Right lobe of liver (tissue), 6 donors: ENCODE data around the gene PILRA. TPM values are rescaled to one million over a fixed set of nuclear protein-coding genes. Genes with fewer than 3 reads are reported as not detected.
"Not testable (repeated sequence)": the region's sequence is repeated elsewhere in the genome, so short reads cannot be mapped to it uniquely, and the experiment has no call there.

Experiments used
- ATAC-seq, 4 donors: fragments of 200-7000 bp; cut with Tn5 transposase; one replicate each; pipeline ENCODE4 v1.9.1; 2020; ENCODE audit warnings: mild to moderate bottlenecking in 4 of 4, moderate library complexity in 4 of 4
- DNase-seq, 3 donors: peaks; one replicate each; pipeline ENCODE4 v3.0.0-alpha.2; 2020
- H3K27ac ChIP-seq, 3 donors: fragments of 200-600 bp; one replicate each; pipeline ENCODE4 v1.8.0; 2022
- H3K27me3 ChIP-seq, 2 donors: fragments of 200-600 bp; one replicate each; pipeline ENCODE4 v1.8.0; 2022
- H3K36me3 ChIP-seq, 4 donors: fragments of 200-600 bp; sonication (generic) in 1 of 4; one replicate each; pipeline versions ENCODE4 v1.5.1 to v1.8.0; 2017 to 2022; ENCODE audit warnings: control low read depth in 1 of 4
- H3K4me1 ChIP-seq, 4 donors: fragments of 200-600 bp; sonication (generic) in 1 of 4; one replicate each; pipeline versions ENCODE4 v1.5.1 to v1.8.0; 2017 to 2022; ENCODE audit warnings: control low read depth in 1 of 4
- H3K4me3 ChIP-seq, 3 donors: fragments of 200-600 bp; one replicate each; pipeline ENCODE4 v1.8.0; 2022
- H3K9me3 ChIP-seq, 4 donors: fragments of 200-600 bp; sonication (generic) in 1 of 4; one replicate each; pipeline versions ENCODE4 v1.5.1 to v1.8.0; 2017 to 2022; ENCODE audit warnings: control low read depth in 1 of 4
- POLR2A ChIP-seq: fragments of 450-650 bp; IDR thresholded peaks from one replicate; pipeline ENCODE4 v1.6.1; 2017; ENCODE audit warnings: antibody characterized with exemption, mild to moderate bottlenecking
- WGBS: methylation state at CpG from one replicate; pipeline ENCODE4 v1.1.6; 2018; ENCODE audit warnings: low coverage, low lambda C conversion rate; ENCODE audit not compliant: insufficient coverage; ENCODE audit errors: missing lambda C conversion rate; 5-methylcytosine and 5-hydroxymethylcytosine counted together
- intact Hi-C, 2 donors: fragments of 100-400 bp; cut with DNase I; formaldehyde crosslinking; loops; one replicate each; pipeline versions ENCODE4 v1.11.2 to v1.14.1; 2022
- total RNA-seq, 6 experiments: library from RNA; depleted of rRNA in 2 of 6; stranded (reverse); fragments of >200 nt in 2 of 6; fragmentation: NEBNext Ultra II Directional in 3 of 6; extraction: Animal tissue kit (Norgen Biotek cat#: 25700) in 3 of 6; gene quantifications; one replicate each; pipeline versions ENCODE4 v1.1.0 to v1.2.4, GENCODE V29; 2016 to 2023
- TF ChIP-seq, protein P1 (sequence below), 4 donors: fragments of 200-600 bp in 3 of 4; fragments of 450-650 bp in 1 of 4; IDR thresholded peaks; one replicate each; pipeline versions ENCODE4 v1.5.1 to v1.8.0; 2016 to 2022; ENCODE audit warnings: antibody characterized with exemption in 4 of 4, mild to moderate bottlenecking in 2 of 4
- donor health status: DM: no; HTN: yes; CAD: no.
- donor health status: DM: no; HTN: no; CAD: no.
- donor health status: DM: no; HTN: no; CAD: no.
- donor health status: DM: no; HTN: yes; CAD: no.
- donor health status: DM: no; HTN: yes; CAD: no.

PILRA gene
- total RNA-seq, 6 experiments from 2014 or later, result 1.4 to 7.1 (median 4.0) TPM

DNA sequence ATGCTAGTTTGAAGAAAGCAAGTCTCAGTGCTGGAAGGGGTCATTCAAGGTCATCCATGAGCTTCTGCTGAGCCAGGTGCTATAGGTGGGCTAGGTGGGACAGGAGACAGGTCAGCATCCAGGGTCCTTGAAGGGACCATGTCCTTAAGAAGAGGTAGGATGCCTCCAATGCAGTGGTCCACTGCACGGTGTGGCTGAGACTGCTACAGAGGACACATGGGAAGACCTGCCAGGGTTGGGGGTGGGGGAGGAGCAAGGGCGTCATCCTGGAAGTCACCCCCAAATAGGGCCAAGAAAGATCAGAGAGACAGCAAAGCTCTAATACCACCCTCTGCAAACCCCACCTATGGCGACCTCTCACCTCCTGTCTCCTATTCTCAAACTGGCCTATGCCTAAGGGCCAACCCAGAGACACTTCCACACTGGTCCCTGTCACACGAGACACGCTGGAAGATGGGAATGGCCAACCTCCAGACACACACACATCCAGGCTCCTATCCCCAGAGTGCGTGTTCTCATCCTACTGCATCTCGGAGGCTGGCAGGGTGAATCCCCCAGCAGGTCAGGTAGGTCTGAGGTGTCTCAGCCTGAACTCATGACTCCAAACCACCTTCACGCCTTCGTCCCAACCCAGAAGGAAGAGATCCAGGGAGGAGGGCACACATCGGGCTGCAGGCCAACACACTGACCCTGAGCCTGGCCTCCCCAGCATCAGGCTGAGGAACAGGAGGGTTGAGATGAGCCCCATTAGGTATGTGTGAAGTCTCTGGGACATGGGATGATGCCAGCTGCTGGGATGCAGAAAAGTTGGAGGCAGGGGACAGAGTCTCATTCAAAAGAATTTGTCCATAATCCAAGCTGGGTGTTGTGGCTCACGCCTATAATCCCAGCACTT lies 68.6 kb downstream of the PILRA start:
- no peak for ATAC-seq
- peak in 2 of 3 donors; percentile 17 to 31 for DNase-seq
- H3K9me3 ChIP-seq, result no peaks in the 10 kb centered on the region
- H3K4me1 ChIP-seq, result peaks cover 0 to 18% (median 0%) of the 10 kb centered on the region in 4 donors
- no peaks in the 10 kb centered on the region for H3K27me3 ChIP-seq
- H3K36me3 ChIP-seq, result no peaks in the 10 kb centered on the region
- intact Hi-C loops, result no loop called here
- H3K4me3 ChIP-seq, result no peak overlapping the region
- no peak for TF ChIP-seq POLR2A
- TF ChIP-seq, protein P1, sequence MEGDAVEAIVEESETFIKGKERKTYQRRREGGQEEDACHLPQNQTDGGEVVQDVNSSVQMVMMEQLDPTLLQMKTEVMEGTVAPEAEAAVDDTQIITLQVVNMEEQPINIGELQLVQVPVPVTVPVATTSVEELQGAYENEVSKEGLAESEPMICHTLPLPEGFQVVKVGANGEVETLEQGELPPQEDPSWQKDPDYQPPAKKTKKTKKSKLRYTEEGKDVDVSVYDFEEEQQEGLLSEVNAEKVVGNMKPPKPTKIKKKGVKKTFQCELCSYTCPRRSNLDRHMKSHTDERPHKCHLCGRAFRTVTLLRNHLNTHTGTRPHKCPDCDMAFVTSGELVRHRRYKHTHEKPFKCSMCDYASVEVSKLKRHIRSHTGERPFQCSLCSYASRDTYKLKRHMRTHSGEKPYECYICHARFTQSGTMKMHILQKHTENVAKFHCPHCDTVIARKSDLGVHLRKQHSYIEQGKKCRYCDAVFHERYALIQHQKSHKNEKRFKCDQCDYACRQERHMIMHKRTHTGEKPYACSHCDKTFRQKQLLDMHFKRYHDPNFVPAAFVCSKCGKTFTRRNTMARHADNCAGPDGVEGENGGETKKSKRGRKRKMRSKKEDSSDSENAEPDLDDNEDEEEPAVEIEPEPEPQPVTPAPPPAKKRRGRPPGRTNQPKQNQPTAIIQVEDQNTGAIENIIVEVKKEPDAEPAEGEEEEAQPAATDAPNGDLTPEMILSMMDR (IDR thresholded peaks at IDR 0.05), result no peak
- H3K27ac ChIP-seq, result no peak overlapping the region
- WGBS, result 67% methylated on average over 4 of the region's 11 CpGs

DNA sequence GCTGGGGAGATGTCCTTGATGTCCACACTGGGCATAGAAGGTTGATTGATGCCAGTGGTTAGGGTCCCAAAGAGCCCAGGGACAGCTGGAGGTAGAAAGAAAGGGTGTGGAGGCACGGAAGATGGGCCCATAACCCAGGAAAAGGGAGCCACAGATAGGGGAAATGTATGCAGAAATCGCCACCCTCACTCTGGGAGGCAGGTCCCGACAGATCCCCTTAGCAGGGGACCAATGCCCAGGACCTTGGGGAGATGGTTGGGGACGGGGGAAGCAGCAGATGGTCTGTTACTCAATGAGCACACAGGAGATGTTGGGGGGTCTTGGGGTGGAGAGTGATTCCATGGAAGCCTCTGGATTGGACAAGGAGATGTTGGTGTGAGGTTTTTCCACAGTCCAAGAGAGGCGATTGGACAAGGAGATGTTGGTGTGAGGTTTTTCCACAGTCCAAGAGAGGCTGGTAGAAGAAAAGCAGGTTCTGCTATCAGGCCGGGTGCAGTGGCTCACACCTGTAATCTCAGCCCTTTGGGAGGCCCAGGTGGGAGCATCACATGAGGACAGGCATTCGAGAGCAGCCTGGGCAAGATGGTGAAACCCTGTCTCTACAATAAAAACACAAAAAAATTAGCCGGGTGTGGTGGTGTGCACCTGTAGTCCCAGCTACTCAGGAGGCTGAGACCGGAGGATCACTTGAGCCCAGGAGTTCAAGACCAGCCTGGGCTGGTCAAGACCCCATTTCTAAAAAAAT lies 70.0 kb downstream of the PILRA start:
- H3K4me3 ChIP-seq, result no peak overlapping the region
- ATAC-seq (no peak), DNase-seq (peak in 2 of 3 donors; percentile 8 to 27)
- H3K27ac ChIP-seq, result no peak overlapping the region
- H3K27me3 ChIP-seq, result no peaks in the 10 kb centered on the region
- peaks cover 0 to 15% (median 0%) of the 10 kb centered on the region in 4 donors for H3K4me1 ChIP-seq
- TF ChIP-seq, protein P1 (IDR thresholded peaks at IDR 0.05), result no peak
- no peak for TF ChIP-seq POLR2A
- WGBS, result 93% methylated on average over 5 of the region's 9 CpGs
- no peaks in the 10 kb centered on the region for H3K36me3 ChIP-seq
- no peaks in the 10 kb centered on the region for H3K9me3 ChIP-seq
- intact Hi-C loops, result no loop called here

DNA sequence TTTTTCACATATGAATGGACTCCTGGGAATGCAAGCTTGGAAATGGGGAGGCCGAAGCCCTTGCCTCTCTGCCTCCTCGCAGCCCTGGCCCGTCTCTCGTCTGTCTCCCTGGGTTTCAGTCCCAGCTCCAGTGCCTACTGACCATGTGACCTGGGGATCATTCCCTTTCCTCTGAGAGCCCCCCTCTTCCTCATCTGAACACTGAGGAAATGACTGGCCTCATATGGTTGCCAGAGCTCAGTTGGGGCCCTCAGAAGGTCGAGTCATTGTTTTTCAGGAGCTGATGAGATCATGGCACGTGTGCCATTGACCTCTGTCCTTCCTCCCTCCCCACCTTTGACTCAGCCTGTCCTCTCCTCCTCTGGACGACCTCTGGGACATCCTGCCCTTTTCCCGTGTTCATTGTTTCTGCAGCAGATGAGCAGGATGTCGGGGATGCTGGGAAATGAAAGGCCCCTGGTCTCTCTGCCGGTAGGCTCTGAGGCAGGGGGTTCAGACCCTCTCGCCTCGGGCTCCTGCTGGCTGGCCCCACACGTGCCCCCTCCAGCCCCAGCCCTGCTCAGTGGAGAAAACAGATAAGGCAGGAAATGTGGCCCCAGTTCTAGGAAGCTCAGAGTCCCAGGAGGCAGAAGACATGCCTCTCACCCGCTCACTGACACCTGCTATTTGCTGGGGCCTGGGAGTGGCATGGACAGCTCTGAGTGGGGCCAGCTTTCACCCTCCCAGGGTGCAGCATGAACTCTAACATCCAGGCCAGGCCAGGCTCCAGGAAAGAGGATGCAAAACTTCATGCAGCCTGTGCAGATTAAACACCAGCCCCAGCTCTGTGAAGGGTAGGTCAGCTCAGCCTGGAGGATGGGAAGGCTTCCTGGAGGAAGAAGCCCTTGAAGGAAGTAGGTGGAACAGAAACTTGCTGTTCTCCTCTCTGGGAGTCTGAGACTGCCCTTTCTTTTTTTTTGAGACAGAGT lies 71.3 kb downstream of the PILRA start:
- TF ChIP-seq POLR2A, result peak; percentile 37
- TF ChIP-seq, protein P1 (IDR thresholded peaks at IDR 0.05), result no peak
- DNase-seq, result peak; percentile 67 to 73 (median 72)
- Histone ChIP-seq H3K27me3 (no peaks in the 10 kb centered on the region), H3K36me3 (no peaks in the 10 kb centered on the region), H3K4me3 (no peak overlapping the region), H3K9me3 (no peaks in the 10 kb centered on the region), H3K4me1 (peaks cover 0 to 15% (median 0%) of the 10 kb centered on the region in 4 donors), H3K27ac (peak overlapping the region; percentile 67 to 74 (median 72))
- intact Hi-C loops, result no loop called here
- ATAC-seq, result peak; percentile 82 to 90 (median 86)
- WGBS, result 5% methylated on average over 5 of the region's 14 CpGs

DNA sequence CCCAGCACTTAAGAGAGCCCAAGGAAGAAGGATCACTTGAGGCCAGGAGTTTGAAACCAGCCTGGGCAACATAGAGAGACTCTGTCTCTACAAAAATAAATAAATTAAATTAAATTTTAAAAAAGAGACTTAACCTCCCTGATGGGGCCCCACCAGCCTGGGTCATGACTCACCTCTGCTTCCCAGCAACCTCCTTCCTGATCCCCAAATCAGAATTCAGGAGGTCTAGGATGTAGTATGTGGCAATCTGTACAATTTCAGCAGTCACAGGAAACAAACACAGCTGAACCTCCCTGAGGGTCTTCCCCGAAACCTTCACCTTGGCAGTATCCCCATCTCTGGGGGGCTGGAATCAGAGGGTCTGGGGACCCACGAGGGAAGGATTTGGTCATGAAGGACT lies 72.8 kb downstream of the PILRA start:
- Histone ChIP-seq H3K27me3 (no peaks in the 10 kb centered on the region), H3K36me3 (no peaks in the 10 kb centered on the region), H3K4me1 (peaks cover 0 to 21% (median 0%) of the 10 kb centered on the region in 4 donors), H3K27ac (peak overlapping the region in 1 of 3 donors; percentile 33), H3K4me3 (no peak overlapping the region), H3K9me3 (no peaks in the 10 kb centered on the region)
- no peak for TF ChIP-seq POLR2A
- TF ChIP-seq, protein P1 (IDR thresholded peaks at IDR 0.05), result no peak
- 49% methylated on average over 2 of the region's 2 CpGs for WGBS
- ATAC-seq, result no peak
- DNase-seq, result no peak
- intact Hi-C loops, result no loop called here

DNA sequence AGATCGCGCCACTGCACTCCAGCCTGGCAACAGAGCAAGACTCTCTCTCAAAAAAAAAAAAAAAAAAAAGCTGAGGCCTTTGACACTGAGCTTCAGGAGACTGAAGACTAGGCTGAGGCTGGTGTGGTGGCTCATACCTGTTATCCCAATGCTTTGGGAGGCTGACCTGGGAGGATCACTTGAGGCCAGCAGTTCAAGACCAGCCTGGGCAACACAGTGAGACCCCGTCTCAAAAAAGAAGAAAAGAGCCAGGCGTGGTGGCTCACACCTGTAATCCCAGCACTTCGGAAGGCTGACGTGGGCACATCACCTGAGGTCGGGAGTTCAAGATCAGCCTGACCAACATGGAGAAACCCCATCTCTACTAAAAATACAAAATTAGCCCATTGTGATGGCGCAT lies 74.1 kb downstream of the PILRA start:
- 100% methylated on average over 3 of the region's 8 CpGs for WGBS
- intact Hi-C loops, DNase-seq, H3K9me3 ChIP-seq, ATAC-seq, H3K27me3 ChIP-seq, H3K27ac ChIP-seq, H3K36me3 ChIP-seq, H3K4me3 ChIP-seq: not testable (repeated sequence)
- peaks cover 0 to 21% (median 0%) of the 10 kb centered on the region in 4 donors for H3K4me1 ChIP-seq
